CD14-positive monocyte (primary cell): ENCODE results near the gene COL4A1. TPM values are rescaled to one million over a fixed set of nuclear protein-coding genes. Genes with fewer than 3 reads are reported as not detected.

ENCODE experiments used
- DNase-seq, 3 donors: peaks; one replicate each; pipeline ENCODE4 v3.0.0-alpha.2; 2011 to 2022
- H2AFZ ChIP-seq: 2 replicates; pipeline ENCODE4 v1.6.0; 2012; ENCODE audit warnings: mild to moderate bottlenecking, low read depth, low read length, inconsistent platforms; ENCODE audit not compliant: insufficient read depth, poor library complexity, severe bottlenecking
- H3K27ac ChIP-seq, 2 donors: 1 replicate in 1 of 2; 2 replicates in 1 of 2; pipeline ENCODE4 v1.5.1; 2012 to 2013; ENCODE audit warnings: low read length in 2 of 2, control low read depth in 1 of 2, inconsistent platforms in 1 of 2, low read depth in 1 of 2, mild to moderate bottlenecking in 1 of 2
- H3K27me3 ChIP-seq, 2 donors: one replicate each; pipeline versions ENCODE4 v1.6.0 to v1.6.1; 2011 to 2013; ENCODE audit warnings: low read length in 2 of 2; ENCODE audit not compliant: control insufficient read depth in 2 of 2, insufficient read depth in 2 of 2
- H3K36me3 ChIP-seq, 2 donors: replicated peaks in 1 of 2; 1 replicate in 1 of 2; 2 replicates in 1 of 2; pipeline versions ENCODE4 v1.5.1 to v1.6.1; 2012 to 2013; ENCODE audit warnings: low read length in 2 of 2, control low read depth in 1 of 2, inconsistent platforms in 1 of 2, mild to moderate bottlenecking in 1 of 2; ENCODE audit not compliant: insufficient read depth in 2 of 2, control insufficient read depth in 1 of 2
- H3K4me1 ChIP-seq, 2 donors: 1 replicate in 1 of 2; 2 replicates in 1 of 2; pipeline versions ENCODE4 v1.5.1 to v1.6.1; 2012 to 2013; ENCODE audit warnings: low read length in 2 of 2, control low read depth in 1 of 2, inconsistent platforms in 1 of 2, mild to moderate bottlenecking in 1 of 2, moderate library complexity in 1 of 2; ENCODE audit not compliant: insufficient read depth in 2 of 2, control insufficient read depth in 1 of 2
- H3K4me2 ChIP-seq: replicated peaks from 2 replicates; pipeline ENCODE3; 2012; ENCODE audit warnings: low read length, moderate library complexity, mild to moderate bottlenecking; ENCODE audit not compliant: poor library complexity, severe bottlenecking; ENCODE audit errors: extremely low read depth
- H3K4me3 ChIP-seq, 3 experiments: fragments of 200-600 bp in 1 of 3; sonication (generic) in 1 of 3; replicated peaks in 1 of 3; 1 replicate in 2 of 3; 2 replicates in 1 of 3; pipeline ENCODE4 v1.5.1; 2011 to 2013; ENCODE audit warnings: low read length in 3 of 3, mild to moderate bottlenecking in 3 of 3, control low read depth in 2 of 3, low read depth in 2 of 3, inconsistent platforms in 1 of 3, moderate library complexity in 1 of 3
- H3K79me2 ChIP-seq: 2 replicates; pipeline ENCODE4 v1.6.0; 2012; ENCODE audit warnings: mild to moderate bottlenecking, control low read depth, inconsistent platforms, low read length, moderate library complexity; ENCODE audit not compliant: insufficient read depth
- H3K9ac ChIP-seq: 2 replicates; pipeline ENCODE4 v1.6.0; 2017; ENCODE audit warnings: low read length, mild to moderate bottlenecking; ENCODE audit not compliant: insufficient read depth, poor library complexity, severe bottlenecking
- H3K9me3 ChIP-seq, 2 donors: replicated peaks in 1 of 2; 1 replicate in 1 of 2; 2 replicates in 1 of 2; pipeline versions ENCODE4 v1.5.1 to v1.6.1; 2012 to 2013; ENCODE audit warnings: low read length in 2 of 2, control low read depth in 1 of 2; ENCODE audit not compliant: control insufficient read depth in 1 of 2, insufficient read depth in 1 of 2
- H4K20me1 ChIP-seq: 2 replicates; pipeline ENCODE4 v1.6.0; 2012; ENCODE audit warnings: mild to moderate bottlenecking, low read length, control low read depth, moderate library complexity; ENCODE audit not compliant: insufficient read depth
- H3K27ac Mint-ChIP-seq, 7 donors: one replicate each; pipeline ENCODE4 v1.8.0; 2020; ENCODE audit warnings: mild to moderate bottlenecking in 7 of 7, mixed read lengths in 7 of 7, moderate library complexity in 6 of 7, inconsistent platforms in 2 of 7
- H3K27me3 Mint-ChIP-seq, 3 donors: one replicate each; pipeline ENCODE4 v1.8.0; 2021 to 2022; ENCODE audit warnings: low read depth in 3 of 3, mild to moderate bottlenecking in 3 of 3, mixed read lengths in 3 of 3, moderate library complexity in 3 of 3, inconsistent platforms in 1 of 3
- H3K36me3 Mint-ChIP-seq, 2 donors: one replicate each; pipeline ENCODE4 v1.8.0; 2020; ENCODE audit warnings: mixed read lengths in 2 of 2, inconsistent platforms in 1 of 2, mild to moderate bottlenecking in 1 of 2
- H3K4me1 Mint-ChIP-seq: one replicate; pipeline ENCODE4 v1.8.0; 2020; ENCODE audit warnings: mild to moderate bottlenecking, mixed read lengths
- H3K4me3 Mint-ChIP-seq, 2 donors: one replicate each; pipeline ENCODE4 v1.8.0; 2020; ENCODE audit warnings: mild to moderate bottlenecking in 2 of 2, mixed read lengths in 2 of 2, moderate library complexity in 1 of 2
- H3K9me3 Mint-ChIP-seq, 7 donors: one replicate each; pipeline ENCODE4 v1.8.0; 2020 to 2022; ENCODE audit warnings: mixed read lengths in 7 of 7, mild to moderate bottlenecking in 6 of 7, moderate library complexity in 6 of 7, inconsistent platforms in 2 of 7
- CTCF ChIP-seq: fragments of 200-600 bp; IDR thresholded peaks from one replicate; pipeline ENCODE4 v1.8.0; 2022; ENCODE audit warnings: antibody characterized with exemption, mild to moderate bottlenecking
- WGBS: methylation state at CpG from one replicate; pipeline ENCODE4 v1.1.5; 2013; ENCODE audit warnings: missing lambda C conversion rate; ENCODE audit not compliant: insufficient coverage; 5-methylcytosine and 5-hydroxymethylcytosine counted together
- intact Hi-C, 2 donors: fragments of 100-400 bp; cut with micrococcal nuclease; formaldehyde crosslinking; loops; one replicate each; pipeline versions ENCODE4 v1.15.0 to v1.15.1; 2023
- polyA plus RNA-seq, 3 donors: library from polyadenylated mRNA; depleted of rRNA in 1 of 3; unstranded in 2 of 3; stranded (reverse) in 1 of 3; fragments of 300-500 nt in 2 of 3; fragments of >200 nt in 1 of 3; fragmentation: Illumina TruSeq in 2 of 3; gene quantifications; 1 replicate in 2 of 3; 2 replicates in 1 of 3; pipeline ENCODE4 v1.2.3, GENCODE V29; 2012 to 2021

COL4A1 gene
- polyA plus RNA-seq, 3 donors, result 0.16 to 0.25 TPM; not detected in 1

- no peak overlapping the region for H3K4me3 ChIP-seq
- no peak overlapping the region for H3K27ac Mint-ChIP-seq
- no peaks in the 10 kb centered on the region for H3K36me3 ChIP-seq
- no peaks in the 10 kb centered on the region for H3K4me1 ChIP-seq
- no peak for TF ChIP-seq CTCF
- no peaks in the 10 kb centered on the region for H3K79me2 ChIP-seq
- DNase-seq, result no peak
- peaks cover 0 to 3% of the 10 kb centered on the region in 2 donors for H3K27me3 ChIP-seq
- peaks cover 8 to 16% (median 14%) of the 10 kb centered on the region in 3 donors for H3K27me3 Mint-ChIP-seq
- no peak overlapping the region for H2AFZ ChIP-seq
- H3K4me2 ChIP-seq, result no peak overlapping the region
- H4K20me1 ChIP-seq, result no peaks in the 10 kb centered on the region
- H3K36me3 Mint-ChIP-seq, result no peaks in the 10 kb centered on the region
- intact Hi-C loops, result no loop called here
- peaks cover 0 to 3% (median 0%) of the 10 kb centered on the region in 7 donors for H3K9me3 Mint-ChIP-seq
- no peaks in the 10 kb centered on the region for H3K4me1 Mint-ChIP-seq
- no peak overlapping the region for H3K27ac ChIP-seq
- no peaks in the 10 kb centered on the region for H3K9me3 ChIP-seq
- no peak overlapping the region for H3K9ac ChIP-seq
- no peak overlapping the region for H3K4me3 Mint-ChIP-seq
- WGBS, result 85% methylated on average over 2 of the region's 3 CpGs
Observed at GRCh38 chr13:110227416-110227815, 79.5 kb downstream of the COL4A1 start.

- no peaks in the 10 kb centered on the region for H3K27me3 ChIP-seq
- no peak for DNase-seq
- no peak overlapping the region for H3K9ac ChIP-seq
- H3K4me1 ChIP-seq, result no peaks in the 10 kb centered on the region
- H3K36me3 ChIP-seq, result no peaks in the 10 kb centered on the region
- 99% methylated on average over 8 of the region's 12 CpGs for WGBS
- no peak overlapping the region for H3K27ac ChIP-seq
- intact Hi-C loops, result no loop called here
- H3K9me3 ChIP-seq, result no peaks in the 10 kb centered on the region
- no peak overlapping the region for H3K4me3 ChIP-seq
- H3K4me3 Mint-ChIP-seq, result peak overlapping the region in 1 of 2 donors; percentile 48
- TF ChIP-seq CTCF, result no peak
- peaks cover 0 to under 1% (median 0%) of the 10 kb centered on the region in 7 donors for H3K9me3 Mint-ChIP-seq
- H3K36me3 Mint-ChIP-seq, result no peaks in the 10 kb centered on the region
- no peak overlapping the region for H2AFZ ChIP-seq
- no peak overlapping the region for H3K27ac Mint-ChIP-seq
- H3K4me2 ChIP-seq, result no peak overlapping the region
- peaks cover 4 to 13% (median 12%) of the 10 kb centered on the region in 3 donors for H3K27me3 Mint-ChIP-seq
- no peaks in the 10 kb centered on the region for H3K4me1 Mint-ChIP-seq
- no peaks in the 10 kb centered on the region for H4K20me1 ChIP-seq
- H3K79me2 ChIP-seq, result no peaks in the 10 kb centered on the region
Observed at GRCh38 chr13:110225609-110226574, 81.1 kb downstream of the COL4A1 start.
